ENCODE results near the gene SGMS1.

DNA sequence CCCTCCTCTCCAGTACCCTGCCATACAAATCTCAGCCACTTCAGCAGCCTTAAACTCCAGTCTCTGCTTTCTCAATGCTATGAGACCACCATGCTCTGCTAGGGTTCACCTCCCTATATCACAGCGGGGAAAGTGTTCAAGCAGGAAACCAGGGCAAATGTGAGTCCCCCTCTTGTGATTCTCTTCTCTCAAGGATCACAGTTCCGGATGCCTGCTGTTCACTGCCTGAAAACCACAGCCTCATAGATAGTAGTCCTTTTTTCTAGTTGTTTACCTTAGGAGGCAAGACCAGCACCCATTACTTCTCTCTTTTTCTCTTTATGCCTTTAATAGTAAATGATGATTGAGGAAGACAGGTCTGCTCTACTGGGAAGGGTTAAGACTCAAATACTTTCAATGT lies 100.8 kb downstream of the SGMS1 start:
- no peak for TF ChIP-seq YY1 (IDR thresholded peaks at IDR 0.05; ENCODE audit: insufficient read depth, insufficient read length)
- no peak for TF ChIP-seq ZNF274 (IDR thresholded peaks at IDR 0.05; ENCODE audit: low read depth, low read length)

Data from NT2/D1 (cell line).